GM18526 (cell line): ENCODE data around the gene ADARB2.

ENCODE experiments used
- POLR2A ChIP-seq: IDR thresholded peaks from 3 replicates; pipeline ENCODE4 v1.6.1; 2011; ENCODE audit not compliant: insufficient read length; ENCODE audit errors: extremely low read depth

Gene ADARB2

GRCh38 chr10:1650542-1651269 lies 86.6 kb downstream of the ADARB2 start:
- TF ChIP-seq POLR2A: no peak

GRCh38 chr10:1648648-1649047 lies 88.7 kb downstream of the ADARB2 start:
- TF ChIP-seq POLR2A: no peak

GRCh38 chr10:1646332-1646731 lies 91.0 kb downstream of the ADARB2 start:
- no peak for TF ChIP-seq POLR2A

- TF ChIP-seq POLR2A: no peak
These were observed 91.4 kb downstream of the ADARB2 start for GRCh38 chr10:1645896-1646295.

- TF ChIP-seq POLR2A: no peak
These were observed 93.1 kb downstream of the ADARB2 start for GRCh38 chr10:1644191-1644711.

- TF ChIP-seq POLR2A: no peak
These were observed 93.5 kb downstream of the ADARB2 start for GRCh38 chr10:1643908-1644179.

GRCh38 chr10:1643161-1643907 lies 94.0 kb downstream of the ADARB2 start:
- TF ChIP-seq POLR2A: no peak

GRCh38 chr10:1642600-1643160 lies 94.6 kb downstream of the ADARB2 start:
- TF ChIP-seq POLR2A: no peak

- TF ChIP-seq POLR2A: no peak
These were observed 95.9 kb downstream of the ADARB2 start for GRCh38 chr10:1641402-1641801.

GRCh38 chr10:1638889-1639419 lies 98.4 kb downstream of the ADARB2 start:
- TF ChIP-seq POLR2A: no peak

GRCh38 chr10:1635340-1635739 lies 102.0 kb downstream of the ADARB2 start:
- no peak for TF ChIP-seq POLR2A

- TF ChIP-seq POLR2A: no peak
These were observed 103.1 kb downstream of the ADARB2 start for GRCh38 chr10:1634239-1634638.

- TF ChIP-seq POLR2A: no peak
These were observed 103.5 kb downstream of the ADARB2 start for GRCh38 chr10:1633783-1634182.

GRCh38 chr10:1632596-1632995 lies 104.7 kb downstream of the ADARB2 start:
- no peak for TF ChIP-seq POLR2A

- no peak for TF ChIP-seq POLR2A
These were observed 105.2 kb downstream of the ADARB2 start for GRCh38 chr10:1632141-1632540.

- TF ChIP-seq POLR2A: no peak
These were observed 106.0 kb downstream of the ADARB2 start for GRCh38 chr10:1631282-1631681.
